Measurements from ENCODE around the gene EIF2D.

EIF2D gene

GRCh38 chr1:206550446-206550845 is 61.8 kb downstream of the EIF2D start:
- DNase-seq (ENCODE audit: low read depth in 2 of 2): no peak

GRCh38 chr1:206547104-206547503 is 65.2 kb downstream of the EIF2D start:
- no peak for DNase-seq (ENCODE audit: low read depth in 2 of 2)

- DNase-seq (ENCODE audit: low read depth in 2 of 2): no peak
Measured at GRCh38 chr1:206545351-206545750, 66.9 kb downstream of the EIF2D start.

- peak in 1 of 2 experiments; percentile 21 for DNase-seq (ENCODE audit: low read depth in 2 of 2)
Measured at GRCh38 chr1:206544562-206545257, 67.6 kb downstream of the EIF2D start.

Data from fibroblast of skin of left quadriceps (primary cell).